GM21619 (cell line): ENCODE measurements around the gene VAMP5.
A peak's percentile ranks its signal among the peaks of the same experiment; 100 is the strongest.

Source experiments
- ATAC-seq: cut with Tn5 transposase; IDR thresholded peaks from one replicate; pipeline ENCODE4 v1.9.1; 2021; ENCODE audit not compliant: unreplicated experiment

VAMP5 gene

DNA sequence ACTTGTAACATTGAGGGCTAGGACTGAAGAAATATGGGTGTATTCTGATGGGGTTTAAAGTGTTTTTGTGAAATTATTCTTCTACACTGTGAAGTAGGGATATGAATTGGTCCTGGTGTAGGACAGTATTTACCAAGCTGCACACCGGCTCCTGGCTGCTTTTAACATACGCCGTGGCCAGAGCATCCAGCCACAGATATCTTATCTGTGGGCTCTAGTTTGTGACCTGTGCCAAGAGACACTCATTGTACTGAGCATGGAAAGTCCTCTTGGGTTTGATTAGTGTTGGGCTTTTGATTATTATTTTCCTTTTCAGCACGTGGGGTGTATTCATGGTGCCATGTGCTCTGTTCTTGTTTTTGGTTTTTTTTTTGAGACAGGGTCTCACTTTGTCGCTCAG is 39.8 kb downstream of the VAMP5 start:
- ATAC-seq: no peak

DNA sequence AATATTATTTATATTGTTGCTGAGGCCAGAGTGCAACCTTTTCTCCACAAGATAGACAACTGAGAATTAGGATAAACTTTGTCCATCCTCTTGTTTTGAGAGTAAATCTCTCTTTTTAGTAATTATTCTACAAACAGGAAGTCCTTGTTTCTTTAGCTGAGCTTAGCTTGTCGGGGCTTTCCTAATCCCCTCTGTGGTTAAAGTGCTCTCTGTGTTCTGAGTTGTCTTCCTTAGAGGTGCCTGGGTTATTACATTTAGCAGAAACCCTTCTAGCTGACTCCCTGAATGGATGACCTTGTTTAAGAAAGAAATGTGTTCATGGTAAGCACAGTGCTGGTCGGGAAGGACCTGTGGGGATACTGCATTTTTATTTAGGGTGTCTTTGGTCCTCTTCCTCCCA is 44.4 kb downstream of the VAMP5 start:
- peak; percentile 57 for ATAC-seq

DNA sequence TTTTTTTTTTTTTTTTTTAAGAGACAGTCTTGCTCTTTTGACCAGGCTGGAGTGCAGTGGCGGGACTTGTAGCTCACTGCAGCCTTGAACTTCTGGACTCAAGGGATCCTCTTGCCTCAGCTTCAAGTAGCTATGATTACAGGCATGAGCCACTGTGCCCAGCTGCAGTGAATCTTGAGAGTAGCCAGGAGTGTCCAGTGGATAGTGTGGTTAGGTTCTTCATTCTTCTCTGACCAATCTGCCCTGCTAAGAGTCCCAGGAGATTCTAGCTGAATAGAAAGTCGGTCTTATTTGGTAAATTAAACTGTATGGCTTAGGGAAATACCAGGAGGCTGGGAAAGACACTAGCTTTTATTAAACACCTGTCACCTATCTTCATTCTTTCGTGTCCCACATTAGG is 47.1 kb downstream of the VAMP5 start:
- ATAC-seq: no peak

DNA sequence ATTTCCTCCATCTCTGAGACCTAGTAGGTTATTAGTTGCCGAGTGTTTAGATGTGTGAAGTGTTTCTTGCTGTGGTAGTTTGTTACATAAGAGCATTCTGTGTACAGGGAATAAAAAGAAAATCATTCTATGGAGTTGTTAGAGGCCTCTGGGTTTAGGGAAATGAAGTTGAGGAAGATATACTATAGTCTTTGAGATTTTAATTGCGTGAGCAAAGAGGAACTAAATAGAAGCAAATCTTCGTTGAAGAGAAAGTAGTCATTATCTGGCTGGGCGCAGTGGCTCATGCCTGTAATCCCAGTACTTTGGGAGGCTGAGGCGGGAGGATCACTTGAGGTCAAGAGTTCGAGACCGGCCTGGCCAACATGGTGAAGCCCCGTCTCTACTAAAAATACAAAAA is 50.8 kb downstream of the VAMP5 start:
- no peak for ATAC-seq

DNA sequence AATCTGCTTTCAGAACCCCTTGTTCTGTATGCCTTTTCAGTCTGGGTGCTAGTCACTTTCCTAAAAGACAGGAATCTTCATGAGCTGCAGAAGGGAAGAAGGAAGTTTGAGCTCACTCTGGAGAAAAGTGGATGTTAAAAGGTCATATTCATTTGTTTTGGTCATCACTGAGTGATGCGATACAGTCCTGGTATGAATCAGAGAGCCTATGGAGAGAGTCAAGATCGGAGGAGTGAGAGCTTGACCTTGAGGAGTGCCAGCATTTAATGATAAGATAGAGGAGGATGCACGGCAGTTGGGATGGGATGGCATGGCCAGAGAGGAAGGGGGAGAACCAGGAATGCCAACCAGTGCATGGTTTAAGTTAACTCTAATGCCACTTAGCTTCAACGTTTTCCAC is 51.4 kb downstream of the VAMP5 start:
- no peak for ATAC-seq

DNA sequence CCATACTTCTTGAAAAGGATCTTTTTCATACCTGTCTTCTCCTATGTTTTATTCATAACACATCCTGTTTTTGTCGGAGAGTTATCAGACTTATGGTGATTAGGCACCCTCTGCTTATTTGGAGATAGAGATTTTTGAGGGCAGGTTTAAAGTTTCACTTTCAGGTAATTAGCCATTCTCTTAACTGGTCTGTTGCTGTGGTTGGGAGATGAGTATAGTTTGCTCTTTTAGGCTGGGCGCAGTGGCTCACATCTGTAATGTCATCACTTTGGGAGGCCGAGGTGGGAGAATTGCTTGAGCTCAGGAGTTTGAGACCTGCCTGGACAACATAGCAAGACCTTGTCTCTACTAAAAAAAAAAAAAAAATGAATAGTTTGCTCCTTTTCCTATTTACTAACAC is 58.5 kb downstream of the VAMP5 start:
- peak; percentile 64 for ATAC-seq
